ENCODE measurements around the gene TLR8.

Gene TLR8

GRCh38 chrX:12877386-12877785 lies 29.0 kb upstream of the TLR8 start:
- Histone ChIP-seq H3K9me3 (ENCODE audit: insufficient read depth, low read length) (no peaks in the 10 kb centered on the region), H3K9ac (ENCODE audit: low read length) (no peak overlapping the region), H3K36me3 (replicated peaks; ENCODE audit: low read depth, low read length) (no peaks in the 10 kb centered on the region), H3K4me3 (ENCODE audit: low read length) (no peak overlapping the region), H3K4me2 (ENCODE audit: low read length) (no peak overlapping the region), H3K27me3 (ENCODE audit: low read depth, low read length) (no peaks in the 10 kb centered on the region), H3K79me2 (ENCODE audit: low read length) (no peaks in the 10 kb centered on the region), H4K20me1 (ENCODE audit: insufficient read depth, low read length) (no peaks in the 10 kb centered on the region), H2AFZ (ENCODE audit: low read depth, low read length) (no peak overlapping the region), H3K27ac (ENCODE audit: low read length) (no peak overlapping the region), H3K4me1 (ENCODE audit: low read length) (peaks cover 20% of the 10 kb centered on the region)
- TF ChIP-seq, protein P1, sequence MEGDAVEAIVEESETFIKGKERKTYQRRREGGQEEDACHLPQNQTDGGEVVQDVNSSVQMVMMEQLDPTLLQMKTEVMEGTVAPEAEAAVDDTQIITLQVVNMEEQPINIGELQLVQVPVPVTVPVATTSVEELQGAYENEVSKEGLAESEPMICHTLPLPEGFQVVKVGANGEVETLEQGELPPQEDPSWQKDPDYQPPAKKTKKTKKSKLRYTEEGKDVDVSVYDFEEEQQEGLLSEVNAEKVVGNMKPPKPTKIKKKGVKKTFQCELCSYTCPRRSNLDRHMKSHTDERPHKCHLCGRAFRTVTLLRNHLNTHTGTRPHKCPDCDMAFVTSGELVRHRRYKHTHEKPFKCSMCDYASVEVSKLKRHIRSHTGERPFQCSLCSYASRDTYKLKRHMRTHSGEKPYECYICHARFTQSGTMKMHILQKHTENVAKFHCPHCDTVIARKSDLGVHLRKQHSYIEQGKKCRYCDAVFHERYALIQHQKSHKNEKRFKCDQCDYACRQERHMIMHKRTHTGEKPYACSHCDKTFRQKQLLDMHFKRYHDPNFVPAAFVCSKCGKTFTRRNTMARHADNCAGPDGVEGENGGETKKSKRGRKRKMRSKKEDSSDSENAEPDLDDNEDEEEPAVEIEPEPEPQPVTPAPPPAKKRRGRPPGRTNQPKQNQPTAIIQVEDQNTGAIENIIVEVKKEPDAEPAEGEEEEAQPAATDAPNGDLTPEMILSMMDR (IDR thresholded peaks at IDR 0.05; ENCODE audit: low read depth, low read length): no peak
- no peak for TF ChIP-seq EZH2phosphoT487 (IDR thresholded peaks at IDR 0.05; ENCODE audit: low read depth)

GRCh38 chrX:12878536-12878935 lies 27.9 kb upstream of the TLR8 start:
- Histone ChIP-seq H3K36me3 (replicated peaks; ENCODE audit: low read depth, low read length) (no peaks in the 10 kb centered on the region), H3K4me2 (ENCODE audit: low read length) (no peak overlapping the region), H2AFZ (ENCODE audit: low read depth, low read length) (no peak overlapping the region), H3K9me3 (ENCODE audit: insufficient read depth, low read length) (no peaks in the 10 kb centered on the region), H3K27ac (ENCODE audit: low read length) (no peak overlapping the region), H3K79me2 (ENCODE audit: low read length) (no peaks in the 10 kb centered on the region), H3K9ac (ENCODE audit: low read length) (no peak overlapping the region), H3K27me3 (ENCODE audit: low read depth, low read length) (no peaks in the 10 kb centered on the region), H3K4me1 (ENCODE audit: low read length) (peaks cover 20% of the 10 kb centered on the region), H3K4me3 (ENCODE audit: low read length) (no peak overlapping the region), H4K20me1 (ENCODE audit: insufficient read depth, low read length) (no peaks in the 10 kb centered on the region)
- no peak for TF ChIP-seq EZH2phosphoT487 (IDR thresholded peaks at IDR 0.05; ENCODE audit: low read depth)
- TF ChIP-seq, protein P1 (IDR thresholded peaks at IDR 0.05; ENCODE audit: low read depth, low read length): no peak

GRCh38 chrX:12881914-12882313 lies 24.5 kb upstream of the TLR8 start:
- no peak overlapping the region for H3K4me2 ChIP-seq (ENCODE audit: low read length)
- no peaks in the 10 kb centered on the region for H3K9me3 ChIP-seq (ENCODE audit: insufficient read depth, low read length)
- no peaks in the 10 kb centered on the region for H3K36me3 ChIP-seq (replicated peaks; ENCODE audit: low read depth, low read length)
- H3K79me2 ChIP-seq (ENCODE audit: low read length): no peaks in the 10 kb centered on the region
- no peak overlapping the region for H3K27ac ChIP-seq (ENCODE audit: low read length)
- H3K9ac ChIP-seq (ENCODE audit: low read length): no peak overlapping the region
- TF ChIP-seq EZH2phosphoT487 (IDR thresholded peaks at IDR 0.05; ENCODE audit: low read depth): no peak
- TF ChIP-seq, protein P1 (IDR thresholded peaks at IDR 0.05; ENCODE audit: low read depth, low read length): no peak
- H3K4me1 ChIP-seq (ENCODE audit: low read length): peaks cover 6% of the 10 kb centered on the region
- H3K4me3 ChIP-seq (ENCODE audit: low read length): no peak overlapping the region
- H3K27me3 ChIP-seq (ENCODE audit: low read depth, low read length): no peaks in the 10 kb centered on the region
- H2AFZ ChIP-seq (ENCODE audit: low read depth, low read length): no peak overlapping the region
- H4K20me1 ChIP-seq (ENCODE audit: insufficient read depth, low read length): no peaks in the 10 kb centered on the region

- peaks cover 13% of the 10 kb centered on the region for H3K4me1 ChIP-seq (ENCODE audit: low read length)
- no peaks in the 10 kb centered on the region for H4K20me1 ChIP-seq (ENCODE audit: insufficient read depth, low read length)
- H3K9me3 ChIP-seq (ENCODE audit: insufficient read depth, low read length): no peaks in the 10 kb centered on the region
- no peaks in the 10 kb centered on the region for H3K36me3 ChIP-seq (replicated peaks; ENCODE audit: low read depth, low read length)
- H3K27ac ChIP-seq (ENCODE audit: low read length): no peak overlapping the region
- no peaks in the 10 kb centered on the region for H3K79me2 ChIP-seq (ENCODE audit: low read length)
- no peak overlapping the region for H2AFZ ChIP-seq (ENCODE audit: low read depth, low read length)
- no peak overlapping the region for H3K4me3 ChIP-seq (ENCODE audit: low read length)
- no peak for TF ChIP-seq EZH2phosphoT487 (IDR thresholded peaks at IDR 0.05; ENCODE audit: low read depth)
- TF ChIP-seq, protein P1 (IDR thresholded peaks at IDR 0.05; ENCODE audit: low read depth, low read length): no peak
- no peak overlapping the region for H3K4me2 ChIP-seq (ENCODE audit: low read length)
- no peaks in the 10 kb centered on the region for H3K27me3 ChIP-seq (ENCODE audit: low read depth, low read length)
- H3K9ac ChIP-seq (ENCODE audit: low read length): no peak overlapping the region
These were observed 20.9 kb upstream of the TLR8 start for GRCh38 chrX:12885508-12885907.

Measured in OCI-LY3 (cell line).